OCI-LY3 (cell line): Measurements from ENCODE around the gene PIGU.

Experiments used
- H2AFZ ChIP-seq: fragments of 200-600, 300-600 bp; shearing (Covaris generic); 2 replicates; pipeline ENCODE4 v1.6.0; 2014; ENCODE audit warnings: antibody characterized with exemption, low read depth, low read length
- H3K27ac ChIP-seq: fragments of 200-600, 300-600 bp; sonication (generic); 2 replicates; pipeline ENCODE4 v1.5.1; 2014; ENCODE audit warnings: mild to moderate bottlenecking, low read length, moderate library complexity, mixed read lengths
- H3K27me3 ChIP-seq: fragments of 200-600, 300-600 bp; sonication (generic); 2 replicates; pipeline ENCODE4 v1.6.1; 2014; ENCODE audit warnings: low read depth, low read length, mixed read lengths
- H3K36me3 ChIP-seq: fragments of 200-600, 300-600 bp; sonication (generic); replicated peaks from 2 replicates; pipeline ENCODE3; 2014; ENCODE audit warnings: low read depth, low read length, mixed read lengths
- H3K4me1 ChIP-seq: fragments of 300-600, 200-600 bp; sonication (generic); 2 replicates; pipeline ENCODE4 v1.6.1; 2014; ENCODE audit warnings: low read length, mixed read lengths
- H3K4me2 ChIP-seq: fragments of 200-600, 300-600 bp; sonication (generic); 2 replicates; pipeline ENCODE4 v1.6.1; 2014; ENCODE audit warnings: low read length, mixed read lengths
- H3K4me3 ChIP-seq: fragments of 300-600, 200-600 bp; sonication (generic); 2 replicates; pipeline ENCODE4 v1.5.1; 2014; ENCODE audit warnings: antibody characterized with exemption, mild to moderate bottlenecking, low read length, moderate library complexity
- H3K79me2 ChIP-seq: fragments of 300-600, 200-600 bp; shearing (Covaris generic); 2 replicates; pipeline ENCODE4 v1.6.1; 2014; ENCODE audit warnings: mild to moderate bottlenecking, low read length, mixed read lengths
- H3K9ac ChIP-seq: fragments of 300-600, 200-600 bp; shearing (Covaris generic); 2 replicates; pipeline ENCODE4 v1.6.0; 2014; ENCODE audit warnings: mild to moderate bottlenecking, low read length, moderate library complexity
- H3K9me3 ChIP-seq: fragments of 200-600, 300-600 bp; shearing (Covaris generic); 2 replicates; pipeline ENCODE4 v1.6.1; 2014; ENCODE audit warnings: low read length, mixed read lengths; ENCODE audit not compliant: insufficient read depth
- H4K20me1 ChIP-seq: fragments of 200-600, 300-600 bp; sonication (generic); 2 replicates; pipeline ENCODE4 v1.6.1; 2016; ENCODE audit warnings: low read length, mixed read lengths; ENCODE audit not compliant: insufficient read depth
- EZH2phosphoT487 ChIP-seq: fragments of 200-600 bp; shearing (Covaris generic); IDR thresholded peaks from 2 replicates; pipeline ENCODE4 v1.6.1; 2018; ENCODE audit warnings: antibody characterized with exemption, mixed run types, low read depth
- TF ChIP-seq, protein P1 (sequence below): fragments of 200-600, 300-600 bp; sonication (generic); IDR thresholded peaks from 2 replicates; pipeline ENCODE4 v1.5.1; 2014; ENCODE audit warnings: antibody characterized with exemption, low read length, low read depth

PIGU gene

DNA sequence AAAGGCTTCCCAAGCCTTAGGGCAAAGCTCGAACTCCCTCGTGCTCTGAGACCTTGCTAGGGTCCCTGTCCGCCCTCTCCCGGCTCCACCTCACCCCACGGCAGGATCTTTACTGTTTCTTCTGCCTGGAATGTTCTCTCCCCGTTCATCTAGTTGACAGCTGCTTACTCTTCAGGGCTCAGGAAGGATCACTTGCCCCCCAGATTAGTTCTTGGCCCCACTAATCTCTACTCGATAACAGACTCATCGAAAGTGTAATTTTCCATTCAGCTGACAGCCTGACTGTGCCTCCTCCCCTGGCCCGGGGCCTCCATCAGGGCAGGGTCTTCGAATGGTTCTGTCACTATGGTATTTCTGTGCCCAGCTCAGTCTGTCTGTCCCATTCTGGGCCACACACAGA is 115.2 kb downstream of the PIGU start:
- no peaks in the 10 kb centered on the region for H3K36me3 ChIP-seq
- no peaks in the 10 kb centered on the region for H3K27me3 ChIP-seq
- no peak overlapping the region for H2AFZ ChIP-seq
- H3K4me1 ChIP-seq, result peaks cover 10% of the 10 kb centered on the region
- peaks cover 3% of the 10 kb centered on the region; the same call in 1 of the 2 replicates for H4K20me1 ChIP-seq
- H3K9me3 ChIP-seq, result no peaks in the 10 kb centered on the region
- no peak overlapping the region for H3K9ac ChIP-seq
- H3K27ac ChIP-seq, result no peak overlapping the region
- no peak for TF ChIP-seq EZH2phosphoT487
- TF ChIP-seq, protein P1, sequence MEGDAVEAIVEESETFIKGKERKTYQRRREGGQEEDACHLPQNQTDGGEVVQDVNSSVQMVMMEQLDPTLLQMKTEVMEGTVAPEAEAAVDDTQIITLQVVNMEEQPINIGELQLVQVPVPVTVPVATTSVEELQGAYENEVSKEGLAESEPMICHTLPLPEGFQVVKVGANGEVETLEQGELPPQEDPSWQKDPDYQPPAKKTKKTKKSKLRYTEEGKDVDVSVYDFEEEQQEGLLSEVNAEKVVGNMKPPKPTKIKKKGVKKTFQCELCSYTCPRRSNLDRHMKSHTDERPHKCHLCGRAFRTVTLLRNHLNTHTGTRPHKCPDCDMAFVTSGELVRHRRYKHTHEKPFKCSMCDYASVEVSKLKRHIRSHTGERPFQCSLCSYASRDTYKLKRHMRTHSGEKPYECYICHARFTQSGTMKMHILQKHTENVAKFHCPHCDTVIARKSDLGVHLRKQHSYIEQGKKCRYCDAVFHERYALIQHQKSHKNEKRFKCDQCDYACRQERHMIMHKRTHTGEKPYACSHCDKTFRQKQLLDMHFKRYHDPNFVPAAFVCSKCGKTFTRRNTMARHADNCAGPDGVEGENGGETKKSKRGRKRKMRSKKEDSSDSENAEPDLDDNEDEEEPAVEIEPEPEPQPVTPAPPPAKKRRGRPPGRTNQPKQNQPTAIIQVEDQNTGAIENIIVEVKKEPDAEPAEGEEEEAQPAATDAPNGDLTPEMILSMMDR, result no peak
- no peak overlapping the region for H3K4me2 ChIP-seq
- no peaks in the 10 kb centered on the region for H3K79me2 ChIP-seq
- no peak overlapping the region for H3K4me3 ChIP-seq

DNA sequence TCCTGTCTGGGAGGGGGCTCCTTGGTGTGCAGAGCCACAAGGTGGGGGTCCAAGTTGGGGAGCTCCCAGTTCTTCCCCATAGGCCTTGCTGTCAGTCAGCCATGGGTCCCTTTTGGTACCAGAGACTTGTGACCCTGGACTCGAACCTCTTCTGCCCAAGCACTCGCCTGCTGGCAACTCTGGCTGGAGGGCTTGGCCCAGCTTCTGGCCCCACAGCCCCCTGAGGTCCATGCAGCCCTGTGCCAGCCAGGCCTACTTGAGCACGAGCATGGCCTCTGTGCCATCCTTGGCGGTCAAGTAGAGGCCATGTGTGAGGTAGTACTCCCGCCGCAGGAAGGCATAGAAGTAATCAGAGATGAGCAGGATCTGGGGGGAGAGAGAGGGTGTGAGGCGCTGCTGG is 116.3 kb downstream of the PIGU start:
- H3K9me3 ChIP-seq, result no peaks in the 10 kb centered on the region
- H3K4me1 ChIP-seq, result peaks cover 10% of the 10 kb centered on the region
- TF ChIP-seq EZH2phosphoT487, result no peak
- TF ChIP-seq, protein P1, result no peak
- H3K27me3 ChIP-seq, result no peaks in the 10 kb centered on the region
- no peak overlapping the region for H3K9ac ChIP-seq
- H3K4me3 ChIP-seq, result no peak overlapping the region
- no peak overlapping the region for H2AFZ ChIP-seq
- H3K79me2 ChIP-seq, result no peaks in the 10 kb centered on the region
- no peaks in the 10 kb centered on the region for H3K36me3 ChIP-seq
- H3K27ac ChIP-seq, result no peak overlapping the region
- no peak overlapping the region for H3K4me2 ChIP-seq
- peaks cover 3% of the 10 kb centered on the region; the same call in 1 of the 2 replicates for H4K20me1 ChIP-seq

DNA sequence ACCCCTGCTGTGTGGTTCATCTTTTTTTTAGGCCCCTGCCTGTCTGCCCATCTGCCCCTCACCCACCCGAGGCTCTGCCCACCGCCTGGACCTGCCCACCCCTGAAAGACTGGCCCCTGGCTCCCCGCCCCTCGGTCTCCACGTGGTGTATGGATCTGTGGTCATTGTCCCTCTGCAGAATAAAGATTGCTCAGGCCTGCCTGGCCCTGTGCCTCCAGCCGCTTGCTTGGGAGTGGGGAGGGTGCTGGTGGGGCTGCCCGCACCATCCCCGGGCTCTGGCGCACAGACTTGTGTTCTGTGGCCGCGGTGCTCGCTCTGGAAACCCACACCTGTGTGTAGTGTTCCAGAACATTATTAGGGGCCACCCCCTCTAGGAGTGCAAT is 116.8 kb downstream of the PIGU start:
- H3K79me2 ChIP-seq, result no peaks in the 10 kb centered on the region

GRCh38 chr20:34559311-34560140 is 117.4 kb downstream of the PIGU start:
- Histone ChIP-seq H3K79me2 (no peaks in the 10 kb centered on the region), H3K9ac (no peak overlapping the region), H3K9me3 (no peaks in the 10 kb centered on the region), H3K4me2 (no peak overlapping the region), H3K36me3 (no peaks in the 10 kb centered on the region), H3K27ac (no peak overlapping the region), H4K20me1 (peaks cover 3% of the 10 kb centered on the region; the same call in 1 of the 2 replicates), H3K4me1 (peaks cover 3% of the 10 kb centered on the region; the same call in 1 of the 2 replicates), H3K27me3 (no peaks in the 10 kb centered on the region), H2AFZ (no peak overlapping the region), H3K4me3 (no peak overlapping the region)
- TF ChIP-seq, protein P1, result no peak
- no peak for TF ChIP-seq EZH2phosphoT487

More for the DNA sequence above, 116.8 kb downstream of the PIGU start:
- TF ChIP-seq EZH2phosphoT487, result no peak
- TF ChIP-seq, protein P1, result no peak
- Histone ChIP-seq H3K4me1 (peaks cover 9% of the 10 kb centered on the region), H4K20me1 (peaks cover 3% of the 10 kb centered on the region; the same call in 1 of the 2 replicates), H3K9ac (no peak overlapping the region), H3K4me3 (no peak overlapping the region), H2AFZ (no peak overlapping the region), H3K9me3 (no peaks in the 10 kb centered on the region), H3K36me3 (no peaks in the 10 kb centered on the region), H3K27ac (no peak overlapping the region), H3K27me3 (no peaks in the 10 kb centered on the region), H3K4me2 (no peak overlapping the region)
